Liver (tissue), 9 donors: ENCODE measurements around the gene MNAT1. TPM values are rescaled to one million over a fixed set of nuclear protein-coding genes. Genes with fewer than 3 reads are reported as not detected.

ENCODE experiments used
- DNase-seq: peaks from one replicate; pipeline ENCODE4 v3.0.0-alpha.2; 2017; ENCODE audit warnings: low spot score
- H3K27ac ChIP-seq, 2 donors: one replicate each; pipeline ENCODE4 v1.7.0; 2013; ENCODE audit warnings: inconsistent platforms in 2 of 2, low read length in 2 of 2, control low read depth in 1 of 2, low read depth in 1 of 2, mild to moderate bottlenecking in 1 of 2
- H3K27me3 ChIP-seq, 4 donors: one replicate each; pipeline versions ENCODE4 v1.6.1 to v1.7.0; 2013; ENCODE audit warnings: low read length in 3 of 4, inconsistent platforms in 1 of 4, mild to moderate bottlenecking in 1 of 4, moderate library complexity in 1 of 4; ENCODE audit not compliant: control insufficient read depth in 4 of 4, insufficient read depth in 4 of 4
- H3K36me3 ChIP-seq, 4 donors: one replicate each; pipeline versions ENCODE4 v1.6.1 to v1.7.0; 2013; ENCODE audit warnings: low read length in 3 of 4, mild to moderate bottlenecking in 3 of 4, low read depth in 1 of 4, moderate library complexity in 1 of 4; ENCODE audit not compliant: control insufficient read depth in 4 of 4, insufficient read depth in 3 of 4
- H3K4me1 ChIP-seq, 4 donors: one replicate each; pipeline versions ENCODE4 v1.6.1 to v1.7.0; 2013; ENCODE audit warnings: low read length in 3 of 4, mild to moderate bottlenecking in 3 of 4, moderate library complexity in 1 of 4; ENCODE audit not compliant: control insufficient read depth in 4 of 4, insufficient read depth in 4 of 4
- H3K4me3 ChIP-seq, 3 donors: one replicate each; pipeline versions ENCODE4 v1.6.1 to v1.7.0; 2013; ENCODE audit warnings: low read length in 3 of 3, control low read depth in 1 of 3, low read depth in 1 of 3, mild to moderate bottlenecking in 1 of 3
- H3K9ac ChIP-seq, 2 donors: one replicate each; pipeline ENCODE4 v1.7.0; 2013; ENCODE audit warnings: low read length in 2 of 2, mild to moderate bottlenecking in 2 of 2, moderate library complexity in 2 of 2, control low read depth in 1 of 2, low read depth in 1 of 2
- H3K9me3 ChIP-seq, 4 donors: one replicate each; pipeline versions ENCODE4 v1.6.1 to v1.7.0; 2013; ENCODE audit warnings: low read length in 3 of 4; ENCODE audit not compliant: control insufficient read depth in 4 of 4
- ATF3 ChIP-seq: IDR thresholded peaks from 2 replicates; pipeline ENCODE4 v1.6.1; 2016; ENCODE audit warnings: antibody characterized with exemption
- EGR1 ChIP-seq, 2 donors: IDR thresholded peaks; 2 replicates each; pipeline ENCODE4 v1.6.1; 2016 to 2018; ENCODE audit warnings: antibody characterized with exemption in 2 of 2, low read depth in 2 of 2
- FOXA1 ChIP-seq: IDR thresholded peaks from 2 replicates; pipeline ENCODE4 v1.6.1; 2016; ENCODE audit warnings: antibody characterized with exemption
- FOXA2 ChIP-seq: IDR thresholded peaks from 2 replicates; pipeline ENCODE4 v1.6.1; 2016; ENCODE audit warnings: antibody characterized with exemption
- GABPA ChIP-seq, 2 donors: IDR thresholded peaks in 1 of 2; conservative IDR thresholded peaks in 1 of 2; 2 replicates each; pipeline ENCODE4 v1.6.1; 2016; ENCODE audit warnings: antibody characterized with exemption in 2 of 2, mild to moderate bottlenecking in 1 of 2, moderate library complexity in 1 of 2
- HNF4A ChIP-seq, 2 donors: conservative IDR thresholded peaks; 2 replicates each; pipeline ENCODE4 v1.6.1; 2016; ENCODE audit warnings: antibody characterized with exemption in 2 of 2, mild to moderate bottlenecking in 2 of 2
- HNF4G ChIP-seq: IDR thresholded peaks from 2 replicates; pipeline ENCODE4 v1.6.1; 2016; ENCODE audit warnings: antibody characterized with exemption
- JUND ChIP-seq, 2 donors: IDR thresholded peaks; 2 replicates each; pipeline ENCODE4 v1.6.1; 2016; ENCODE audit warnings: antibody characterized with exemption in 2 of 2
- MAX ChIP-seq: IDR thresholded peaks from 2 replicates; pipeline ENCODE4 v1.6.1; 2016; ENCODE audit warnings: antibody characterized with exemption
- NR2F2 ChIP-seq: IDR thresholded peaks from 2 replicates; pipeline ENCODE4 v1.6.1; 2016; ENCODE audit warnings: antibody characterized with exemption
- RAD21 ChIP-seq, 2 donors: IDR thresholded peaks; 2 replicates each; pipeline ENCODE4 v1.6.1; 2016; ENCODE audit warnings: antibody characterized with exemption in 2 of 2, mild to moderate bottlenecking in 2 of 2
- RXRA ChIP-seq, 2 donors: IDR thresholded peaks; 2 replicates each; pipeline ENCODE4 v1.6.1; 2017 to 2018; ENCODE audit warnings: antibody characterized with exemption in 2 of 2, mild to moderate bottlenecking in 1 of 2
- SP1 ChIP-seq: IDR thresholded peaks from 2 replicates; pipeline ENCODE4 v1.6.1; 2018; ENCODE audit warnings: antibody characterized with exemption, mild to moderate bottlenecking
- TAF1 ChIP-seq: conservative IDR thresholded peaks from 2 replicates; pipeline ENCODE4 v1.6.1; 2016; ENCODE audit warnings: antibody characterized with exemption, mild to moderate bottlenecking
- YY1 ChIP-seq: IDR thresholded peaks from 2 replicates; pipeline ENCODE4 v1.6.1; 2016; ENCODE audit warnings: antibody characterized with exemption, mild to moderate bottlenecking
- ZBTB33 ChIP-seq: IDR thresholded peaks from 2 replicates; pipeline ENCODE4 v1.6.1; 2016; ENCODE audit warnings: antibody characterized with exemption
- WGBS: extraction: QIAGEN DNeasy Blood & Tissue Kit; methylation state at CpG from one replicate; pipeline ENCODE4 v1.1.7; 2013; 5-methylcytosine and 5-hydroxymethylcytosine counted together
- polyA plus RNA-seq, 2 donors: library from polyadenylated mRNA; stranded (reverse) in 1 of 2; unstranded in 1 of 2; fragments of 200-250 nt in 1 of 2; fragments of >200 nt in 1 of 2; fragmentation: Nextera tagmentation in 1 of 2; extraction: Ambion mirVana in 1 of 2; gene quantifications; one replicate each; pipeline versions ENCODE4 v1.2.1 to v1.2.3, GENCODE V29; 2013 to 2015
- total RNA-seq, 2 donors: library from RNA; depleted of rRNA; stranded (reverse); fragments of >200 nt; gene quantifications; one replicate each; pipeline ENCODE4 v1.2.3, GENCODE V29; 2014
- TF ChIP-seq, protein P1 (sequence below): fragments of 150-350 bp; IDR thresholded peaks from 2 replicates; pipeline ENCODE4 v1.5.1; 2017; ENCODE audit warnings: improper control_type of control experiment, low read depth, low read length; ENCODE audit not compliant: missing input control
- TF ChIP-seq, protein P2 (sequence below): IDR thresholded peaks from 2 replicates; pipeline ENCODE4 v1.6.1; 2016; ENCODE audit warnings: antibody characterized with exemption, mild to moderate bottlenecking
- donor health status: healthy.
- donor health status: healthy.
- donor health status: healthy.
- donor health status: healthy.
- donor health status: healthy.

MNAT1 gene
- total and polyA plus RNA-seq, 4 donors, result 8.9 to 18.5 (median 14.6) TPM

GRCh38 chr14:60839657-60840056 lies 105.1 kb downstream of the MNAT1 start:
- Histone ChIP-seq H3K4me1 (no peaks in the 10 kb centered on the region), H3K4me3 (no peak overlapping the region), H3K27ac (no peak overlapping the region), H3K36me3 (peaks cover 0 to 8% (median 4%) of the 10 kb centered on the region in 4 donors), H3K9me3 (no peaks in the 10 kb centered on the region), H3K9ac (no peak overlapping the region), H3K27me3 (no peaks in the 10 kb centered on the region)
- TF ChIP-seq NR2F2 (no peak), RXRA (IDR thresholded peaks at IDR 0.05) (no peak), TAF1 (no peak), SP1 (no peak), YY1 (no peak), MAX (no peak), JUND (IDR thresholded peaks at IDR 0.05) (no peak), RAD21 (IDR thresholded peaks at IDR 0.05) (no peak), FOXA2 (no peak), ATF3 (no peak), FOXA1 (no peak)
- TF ChIP-seq, protein P1, sequence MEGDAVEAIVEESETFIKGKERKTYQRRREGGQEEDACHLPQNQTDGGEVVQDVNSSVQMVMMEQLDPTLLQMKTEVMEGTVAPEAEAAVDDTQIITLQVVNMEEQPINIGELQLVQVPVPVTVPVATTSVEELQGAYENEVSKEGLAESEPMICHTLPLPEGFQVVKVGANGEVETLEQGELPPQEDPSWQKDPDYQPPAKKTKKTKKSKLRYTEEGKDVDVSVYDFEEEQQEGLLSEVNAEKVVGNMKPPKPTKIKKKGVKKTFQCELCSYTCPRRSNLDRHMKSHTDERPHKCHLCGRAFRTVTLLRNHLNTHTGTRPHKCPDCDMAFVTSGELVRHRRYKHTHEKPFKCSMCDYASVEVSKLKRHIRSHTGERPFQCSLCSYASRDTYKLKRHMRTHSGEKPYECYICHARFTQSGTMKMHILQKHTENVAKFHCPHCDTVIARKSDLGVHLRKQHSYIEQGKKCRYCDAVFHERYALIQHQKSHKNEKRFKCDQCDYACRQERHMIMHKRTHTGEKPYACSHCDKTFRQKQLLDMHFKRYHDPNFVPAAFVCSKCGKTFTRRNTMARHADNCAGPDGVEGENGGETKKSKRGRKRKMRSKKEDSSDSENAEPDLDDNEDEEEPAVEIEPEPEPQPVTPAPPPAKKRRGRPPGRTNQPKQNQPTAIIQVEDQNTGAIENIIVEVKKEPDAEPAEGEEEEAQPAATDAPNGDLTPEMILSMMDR, result no peak
- DNase-seq, result no peak
- WGBS, result 98% methylated on average over 11 of the region's 11 CpGs

DNA sequence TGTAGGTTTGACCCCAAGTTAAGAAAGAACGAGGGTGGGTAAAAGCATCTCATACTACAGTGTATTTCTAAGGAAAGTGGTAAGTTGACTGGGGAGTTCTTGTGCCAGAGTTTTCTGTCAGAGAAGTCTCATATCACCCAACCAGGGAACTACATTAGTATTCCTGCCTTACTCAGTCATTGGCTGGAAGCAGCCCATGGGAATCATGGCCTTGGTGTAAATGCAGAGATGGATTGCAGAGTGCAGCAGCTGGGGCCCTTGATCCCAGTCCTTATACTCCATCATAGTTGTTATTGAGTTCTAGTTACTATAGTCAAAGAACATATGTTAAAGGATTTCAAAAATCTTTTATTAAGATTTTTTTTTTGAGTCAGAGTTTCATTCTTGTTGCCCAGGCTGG lies 105.8 kb downstream of the MNAT1 start:
- H3K27me3 ChIP-seq, result no peaks in the 10 kb centered on the region
- H3K27ac ChIP-seq, result no peak overlapping the region
- no peaks in the 10 kb centered on the region for H3K9me3 ChIP-seq
- DNase-seq, result no peak
- H3K4me3 ChIP-seq, result no peak overlapping the region
- peaks cover 0 to 8% (median 4%) of the 10 kb centered on the region in 4 donors for H3K36me3 ChIP-seq
- no peak overlapping the region for H3K9ac ChIP-seq
- 96% methylated on average over 1 of the region's 1 CpG for WGBS
- TF ChIP-seq RAD21 (IDR thresholded peaks at IDR 0.05) (no peak), EGR1 (IDR thresholded peaks at IDR 0.05; ENCODE audit: low read depth in 2 of 2) (no peak), ZBTB33 (no peak), MAX (no peak), HNF4A (conservative IDR thresholded peaks at IDR 0.05) (no peak), FOXA1 (no peak), GABPA (IDR thresholded peaks at IDR 0.05 in 1 of 2, conservative IDR thresholded peaks at IDR 0.05 in 1 of 2) (no peak), HNF4G (no peak), JUND (IDR thresholded peaks at IDR 0.05) (no peak), YY1 (no peak), NR2F2 (no peak), TAF1 (no peak), FOXA2 (no peak), SP1 (no peak), RXRA (IDR thresholded peaks at IDR 0.05) (no peak)
- TF ChIP-seq, protein P1, result no peak
- TF ChIP-seq, protein P2, sequence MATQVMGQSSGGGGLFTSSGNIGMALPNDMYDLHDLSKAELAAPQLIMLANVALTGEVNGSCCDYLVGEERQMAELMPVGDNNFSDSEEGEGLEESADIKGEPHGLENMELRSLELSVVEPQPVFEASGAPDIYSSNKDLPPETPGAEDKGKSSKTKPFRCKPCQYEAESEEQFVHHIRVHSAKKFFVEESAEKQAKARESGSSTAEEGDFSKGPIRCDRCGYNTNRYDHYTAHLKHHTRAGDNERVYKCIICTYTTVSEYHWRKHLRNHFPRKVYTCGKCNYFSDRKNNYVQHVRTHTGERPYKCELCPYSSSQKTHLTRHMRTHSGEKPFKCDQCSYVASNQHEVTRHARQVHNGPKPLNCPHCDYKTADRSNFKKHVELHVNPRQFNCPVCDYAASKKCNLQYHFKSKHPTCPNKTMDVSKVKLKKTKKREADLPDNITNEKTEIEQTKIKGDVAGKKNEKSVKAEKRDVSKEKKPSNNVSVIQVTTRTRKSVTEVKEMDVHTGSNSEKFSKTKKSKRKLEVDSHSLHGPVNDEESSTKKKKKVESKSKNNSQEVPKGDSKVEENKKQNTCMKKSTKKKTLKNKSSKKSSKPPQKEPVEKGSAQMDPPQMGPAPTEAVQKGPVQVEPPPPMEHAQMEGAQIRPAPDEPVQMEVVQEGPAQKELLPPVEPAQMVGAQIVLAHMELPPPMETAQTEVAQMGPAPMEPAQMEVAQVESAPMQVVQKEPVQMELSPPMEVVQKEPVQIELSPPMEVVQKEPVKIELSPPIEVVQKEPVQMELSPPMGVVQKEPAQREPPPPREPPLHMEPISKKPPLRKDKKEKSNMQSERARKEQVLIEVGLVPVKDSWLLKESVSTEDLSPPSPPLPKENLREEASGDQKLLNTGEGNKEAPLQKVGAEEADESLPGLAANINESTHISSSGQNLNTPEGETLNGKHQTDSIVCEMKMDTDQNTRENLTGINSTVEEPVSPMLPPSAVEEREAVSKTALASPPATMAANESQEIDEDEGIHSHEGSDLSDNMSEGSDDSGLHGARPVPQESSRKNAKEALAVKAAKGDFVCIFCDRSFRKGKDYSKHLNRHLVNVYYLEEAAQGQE, result no peak
- H3K4me1 ChIP-seq, result no peaks in the 10 kb centered on the region
